ENCODE results near the gene DIS3L2. TPM values are rescaled to one million over a fixed set of nuclear protein-coding genes. Genes with fewer than 3 reads are reported as not detected.

DIS3L2 gene
- total RNA-seq, 1 donor from 2014 or later = 46.5 TPM

DNA sequence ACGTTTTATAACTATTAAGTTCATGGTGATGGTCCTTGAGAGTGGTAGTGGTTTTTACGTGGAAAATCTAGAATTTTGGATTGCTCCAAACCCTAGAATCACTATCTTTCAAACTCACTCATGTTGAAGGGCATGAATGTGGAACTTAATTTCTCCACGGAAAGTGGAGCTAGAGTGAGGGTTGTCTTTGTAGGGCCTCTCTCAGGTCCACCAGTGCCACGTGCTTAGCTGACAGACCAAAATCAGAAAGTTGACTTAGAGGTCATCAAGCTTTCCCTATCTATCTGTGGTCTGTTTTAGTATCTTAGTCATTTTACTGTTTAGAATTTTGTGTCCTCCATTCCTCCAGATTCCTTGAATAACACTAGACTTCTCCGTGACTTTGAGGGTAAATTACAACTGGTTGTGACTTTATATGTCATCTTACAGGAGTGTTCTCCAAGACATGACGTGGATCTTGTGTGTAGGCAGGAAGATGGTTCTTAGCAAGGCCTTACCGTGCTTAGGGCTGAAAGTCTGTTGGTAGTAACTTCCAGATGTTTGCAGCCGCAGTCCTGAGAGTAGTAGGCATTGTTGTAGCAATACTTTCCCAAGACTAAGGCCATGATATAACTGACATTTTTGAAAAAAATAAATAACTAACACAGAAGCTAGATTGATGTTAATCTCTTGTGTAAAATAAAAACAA is 26.8 kb downstream of the DIS3L2 start:
- intact Hi-C loops (cut with DNase I) = no loop called here
- DNase-seq (ENCODE audit: low spot score) = no peak
- no peak for ATAC-seq

DNA sequence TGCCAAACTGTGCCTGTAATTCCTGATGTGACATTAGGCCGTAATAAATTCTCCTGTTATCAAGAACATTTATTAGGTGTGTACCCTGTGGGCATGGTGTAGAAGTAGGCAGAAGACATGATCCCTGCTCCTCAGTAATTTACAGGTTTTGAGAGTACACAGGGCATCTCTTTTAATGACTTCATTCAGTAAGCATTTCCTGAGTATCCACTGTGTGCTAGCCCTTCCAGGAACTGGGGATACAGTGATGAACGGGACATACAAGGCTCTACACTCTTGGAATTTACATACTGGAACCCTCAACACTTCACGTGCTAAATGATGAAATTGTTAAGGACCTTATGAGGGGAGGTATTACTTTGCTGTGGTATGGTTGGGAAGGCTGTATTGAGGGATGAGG is 30.2 kb downstream of the DIS3L2 start:
- no peak for DNase-seq (ENCODE audit: low spot score)
- intact Hi-C loops (cut with DNase I) = no loop called here
- ATAC-seq = no peak

DNA sequence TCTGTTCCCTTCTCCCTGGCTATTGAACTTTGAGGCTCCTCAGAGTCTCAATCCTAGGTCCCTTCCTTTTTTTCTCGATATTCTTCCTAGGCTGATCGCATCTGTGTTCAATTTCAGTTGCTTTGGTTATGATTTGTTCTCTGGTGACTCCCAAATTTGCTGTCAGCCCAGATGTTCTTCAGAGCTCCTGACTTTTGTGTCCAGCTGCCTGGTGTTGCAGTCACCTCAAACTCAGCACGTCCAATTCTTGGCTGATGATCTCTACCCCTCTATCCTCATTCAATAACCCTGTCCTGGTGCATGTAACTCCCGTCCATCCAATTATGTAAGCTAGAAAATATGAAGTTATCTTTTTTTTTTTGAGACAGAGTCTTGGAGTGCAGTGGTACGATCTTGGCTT is 31.4 kb downstream of the DIS3L2 start:
- no peak for DNase-seq (ENCODE audit: low spot score)
- intact Hi-C loops (cut with DNase I) = no loop called here
- ATAC-seq = no peak

DNA sequence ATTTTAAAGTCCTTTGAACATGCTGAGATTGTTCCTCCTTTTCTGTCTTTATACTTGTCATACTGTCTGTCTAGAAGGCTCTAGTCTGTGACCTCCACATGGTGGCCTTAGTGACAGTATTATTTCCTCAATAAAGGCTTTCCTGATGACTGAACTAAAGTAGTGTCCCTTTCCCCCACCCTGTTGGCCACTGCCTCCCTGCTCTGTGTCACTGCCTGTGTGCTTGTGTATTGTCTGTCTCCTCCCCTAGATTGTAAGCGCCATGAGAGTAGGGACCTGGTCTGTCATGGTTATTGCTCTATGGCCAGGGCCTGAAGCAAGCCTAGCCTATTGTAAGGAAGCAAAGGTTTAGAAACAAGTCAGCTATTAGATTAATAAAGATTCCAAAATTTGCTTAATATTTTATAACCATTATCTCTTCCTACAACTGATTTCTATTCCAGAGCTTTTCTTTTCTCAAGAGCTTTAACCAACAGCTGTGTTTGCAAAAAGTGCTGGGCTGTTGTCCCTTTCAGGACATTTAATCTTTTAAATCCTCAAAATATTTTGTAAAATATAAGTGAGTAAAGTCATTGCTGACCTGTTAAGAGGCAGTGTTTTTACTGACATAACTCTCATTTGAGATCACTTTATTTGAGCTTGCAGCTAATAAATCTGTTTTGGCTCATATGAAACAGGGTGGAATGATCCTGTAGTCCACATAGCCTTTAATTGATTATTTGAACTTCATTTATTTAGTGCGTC is 35.5 kb downstream of the DIS3L2 start:
- DNase-seq (ENCODE audit: low spot score) (no peak), ATAC-seq (no peak)
- intact Hi-C loops (cut with DNase I) = no loop called here

DNA sequence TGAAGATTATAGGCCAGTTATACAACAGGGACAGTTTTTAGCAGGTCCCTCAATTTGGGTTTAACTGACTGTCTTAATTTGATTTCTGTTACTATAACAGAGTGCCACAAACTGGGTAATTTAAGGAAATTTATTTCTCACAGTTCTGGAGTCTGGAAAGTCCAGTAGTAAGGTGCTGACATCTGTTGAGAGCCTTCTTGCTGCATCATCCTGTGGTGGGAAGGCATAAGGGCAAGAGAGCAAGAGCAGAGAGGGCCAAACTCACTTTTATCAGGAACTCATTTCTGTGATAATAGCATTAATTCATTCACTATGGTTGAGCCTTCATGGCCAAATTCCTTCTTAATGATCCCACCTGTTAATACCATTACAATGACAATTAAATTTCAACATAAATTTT is 36.5 kb downstream of the DIS3L2 start:
- DNase-seq (ENCODE audit: low spot score) (no peak), ATAC-seq (no peak)
- intact Hi-C loops (cut with DNase I) = no loop called here

DNA sequence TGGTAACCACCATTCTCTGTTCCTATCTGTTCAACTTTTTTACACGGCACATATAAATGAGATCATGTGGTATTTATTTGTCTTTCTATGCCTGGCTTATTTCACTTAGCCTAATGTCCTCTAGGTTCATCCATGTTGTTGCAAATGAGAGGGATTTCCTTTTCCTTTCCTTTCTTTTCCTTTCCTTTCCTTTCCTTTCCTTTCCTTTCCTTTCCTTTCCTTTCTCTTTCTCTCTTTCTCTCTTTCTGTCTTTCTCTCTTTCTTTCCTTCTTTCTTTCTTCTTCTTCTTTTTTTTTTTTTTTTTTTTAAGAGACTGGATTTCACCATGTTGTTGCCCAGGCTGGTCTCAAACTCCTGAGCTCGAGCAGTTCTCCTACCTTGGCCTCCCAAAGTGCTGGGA is 38.9 kb downstream of the DIS3L2 start:
- ATAC-seq = no peak
- DNase-seq (ENCODE audit: low spot score) = no peak
- intact Hi-C loops (cut with DNase I) = no loop called here

DNA sequence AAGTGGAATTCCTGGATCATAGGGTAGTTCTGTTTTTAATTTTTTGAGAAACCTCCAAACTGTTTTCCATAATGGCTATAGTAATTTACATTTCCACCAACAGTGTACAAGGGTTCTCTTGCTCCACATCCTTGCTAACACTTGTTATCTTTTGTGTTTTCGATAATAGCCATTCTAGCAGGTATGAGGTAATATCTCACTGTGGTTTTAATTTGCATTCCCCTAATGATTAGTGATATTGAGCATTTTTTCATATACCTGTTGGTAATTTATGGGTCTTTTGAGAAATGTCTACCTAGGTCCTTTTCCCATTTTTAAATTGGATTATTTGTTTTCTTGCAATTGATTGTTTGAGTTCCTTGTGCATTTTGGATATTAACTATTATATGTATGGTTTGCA is 39.6 kb downstream of the DIS3L2 start:
- intact Hi-C loops (cut with DNase I) = no loop called here

DNA sequence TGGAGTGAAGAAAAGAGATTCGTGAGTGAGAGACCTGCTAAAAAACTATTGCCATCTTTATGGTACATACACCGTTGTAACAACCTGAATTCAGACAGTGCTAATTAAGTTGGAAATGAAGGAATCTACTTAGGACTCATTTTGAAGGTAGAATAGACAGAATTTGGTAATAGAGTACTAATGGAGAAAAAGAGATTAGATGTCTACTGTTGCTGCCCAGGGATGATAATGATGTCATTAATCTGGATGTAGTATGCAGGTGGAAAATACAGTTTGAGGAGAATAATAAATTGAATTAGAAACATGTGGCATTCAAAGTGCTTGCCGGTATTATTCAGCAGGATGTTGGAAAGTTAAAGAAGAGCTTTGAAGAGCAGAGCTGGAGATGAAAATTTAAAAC is 44.7 kb downstream of the DIS3L2 start:
- intact Hi-C loops (cut with DNase I) = no loop called here
- DNase-seq (ENCODE audit: low spot score) (no peak), ATAC-seq (no peak)

More for the DNA sequence above, 39.6 kb downstream of the DIS3L2 start:
- DNase-seq (ENCODE audit: low spot score) = no peak
- no peak for ATAC-seq

DNA sequence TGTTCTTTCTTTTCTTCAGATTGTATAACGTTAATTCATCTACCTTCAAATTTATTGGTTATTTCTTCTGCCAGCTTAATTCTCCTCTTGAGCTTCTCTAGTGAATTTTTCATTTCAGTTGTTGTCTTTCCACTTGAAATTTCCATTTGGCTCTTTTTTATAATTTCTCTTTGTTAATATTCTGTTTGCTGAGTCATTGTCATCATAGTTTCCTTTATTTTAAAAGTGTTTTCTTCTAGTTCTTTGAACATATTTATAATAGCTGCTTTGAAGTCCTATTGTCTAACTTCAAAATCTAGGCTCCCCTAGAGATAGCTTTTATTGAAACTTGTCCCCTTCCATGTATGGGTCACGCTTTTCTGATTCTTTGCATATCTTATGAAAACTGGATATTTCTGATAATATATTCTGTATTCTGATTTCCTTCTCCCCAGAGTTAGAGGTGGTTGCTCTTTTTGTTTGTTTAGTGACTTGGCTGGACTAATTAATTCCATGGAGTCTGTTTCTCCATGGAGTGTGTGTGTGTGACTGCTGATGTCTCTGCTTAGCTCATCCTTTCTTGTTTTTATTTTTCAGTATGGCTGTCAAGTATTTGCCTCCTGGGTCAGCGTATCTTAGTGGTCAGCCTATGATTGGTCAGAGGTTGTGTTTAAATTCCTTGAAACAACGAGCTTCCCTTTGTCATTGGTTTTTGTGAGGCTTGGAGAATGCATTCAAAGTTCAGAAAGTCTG is 47.6 kb downstream of the DIS3L2 start:
- no peak for DNase-seq (ENCODE audit: low spot score)
- ATAC-seq = no peak
- intact Hi-C loops (cut with DNase I) = no loop called here

DNA sequence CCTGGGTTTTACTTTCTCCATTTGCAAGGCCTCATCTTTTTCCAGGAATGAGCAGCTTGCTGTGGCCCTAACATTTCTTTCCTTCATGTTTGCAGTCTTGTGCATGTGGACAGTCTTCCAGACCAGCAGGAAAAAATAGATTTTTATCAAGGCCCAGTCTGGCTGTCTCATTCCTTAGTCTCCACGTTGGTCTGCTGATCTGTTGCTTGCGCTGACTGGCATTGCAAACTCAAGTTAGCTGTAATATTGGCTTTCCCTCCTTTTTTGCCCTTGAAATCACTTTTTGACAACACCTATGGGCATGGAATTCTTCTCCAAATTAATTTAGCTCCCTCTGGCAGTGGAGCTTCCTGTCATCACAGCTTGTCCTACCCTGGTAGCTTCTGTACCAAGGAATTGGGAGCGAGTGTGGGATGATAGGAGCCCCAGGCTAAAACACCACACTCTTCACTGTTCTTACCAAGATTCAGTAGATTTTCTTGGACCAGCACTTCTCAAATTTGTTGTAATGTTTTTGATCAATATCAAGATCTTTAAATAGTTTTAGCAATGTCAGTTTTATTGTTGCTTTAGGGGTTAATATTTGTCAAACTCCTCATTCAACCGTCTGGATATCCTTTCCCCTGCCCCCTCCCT is 48.2 kb downstream of the DIS3L2 start:
- DNase-seq (ENCODE audit: low spot score) (no peak), ATAC-seq (no peak)
- intact Hi-C loops (cut with DNase I) = no loop called here

DNA sequence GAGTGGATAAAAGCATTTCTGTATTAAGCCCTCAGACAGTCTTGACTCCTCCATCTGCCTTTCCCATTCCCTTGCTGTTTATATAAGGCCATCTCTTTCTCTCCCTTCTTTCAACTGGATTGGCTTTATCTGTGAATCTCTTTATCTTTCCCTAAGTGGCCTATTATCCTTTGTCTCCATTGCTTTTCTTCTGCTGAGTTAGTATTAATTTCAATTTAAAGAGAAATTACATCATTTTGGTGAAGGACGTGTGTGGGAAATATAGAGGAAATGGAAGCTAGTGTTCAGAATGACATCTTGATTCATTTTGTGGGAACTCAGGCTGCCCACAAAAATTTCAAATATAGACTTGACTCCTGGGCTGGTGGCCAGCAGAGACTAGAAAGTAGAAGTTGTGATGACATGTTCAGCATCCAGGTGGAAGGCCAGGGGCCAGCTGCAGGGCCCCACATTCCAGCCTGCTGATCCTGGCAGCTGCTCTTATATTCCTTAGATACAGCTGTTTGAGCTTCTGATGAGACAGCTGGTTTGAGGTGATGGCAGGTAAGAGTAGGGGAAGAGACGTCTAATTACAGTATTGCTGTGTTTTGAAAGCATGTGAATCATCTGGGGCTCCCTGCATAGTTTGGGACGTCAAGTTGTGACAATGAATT is 52.3 kb downstream of the DIS3L2 start:
- DNase-seq (ENCODE audit: low spot score) = no peak
- ATAC-seq = no peak
- intact Hi-C loops (cut with DNase I) = no loop called here

DNA sequence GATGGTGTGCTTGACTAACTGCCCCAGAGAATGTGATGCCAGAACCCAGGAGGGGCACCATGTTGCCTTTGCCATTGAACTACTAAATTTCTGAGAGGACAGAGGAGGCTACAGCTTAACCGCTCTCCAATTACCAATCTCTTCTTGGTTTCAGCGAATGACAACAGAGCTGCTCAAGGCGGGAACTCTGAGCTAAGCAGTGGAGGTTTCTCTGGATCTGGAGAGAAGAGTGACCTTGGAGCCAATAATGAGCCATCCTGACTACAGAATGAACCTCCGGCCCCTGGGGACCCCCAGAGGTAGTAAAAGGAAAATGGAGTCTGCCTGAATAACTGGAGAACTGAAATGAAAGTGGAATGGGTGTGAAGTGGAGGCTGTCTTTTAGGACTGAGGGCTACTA is 53.2 kb downstream of the DIS3L2 start:
- DNase-seq (ENCODE audit: low spot score) = no peak

DNA sequence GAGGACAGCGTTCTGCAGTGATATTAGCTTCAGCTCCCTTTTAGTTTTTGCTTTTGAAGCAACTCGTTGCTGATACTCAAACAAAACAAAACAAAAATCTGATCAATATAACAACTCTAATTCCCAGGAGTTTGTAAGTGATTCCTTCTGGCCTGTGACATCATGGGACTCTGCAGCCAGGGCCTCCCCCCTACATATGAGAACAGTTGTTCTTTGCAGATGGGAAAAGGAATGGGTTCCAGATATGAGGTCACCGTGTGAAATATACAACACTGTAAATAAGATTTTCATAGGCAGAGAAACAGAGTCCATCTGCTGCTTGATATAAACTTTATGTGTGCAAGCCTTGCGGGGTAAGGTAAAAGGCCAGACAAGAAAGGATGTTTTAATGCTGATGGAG is 56.7 kb downstream of the DIS3L2 start:
- intact Hi-C loops (cut with DNase I) = no loop called here
- ATAC-seq (no peak), DNase-seq (ENCODE audit: low spot score) (no peak)

More for the DNA sequence above, 53.2 kb downstream of the DIS3L2 start:
- no peak for ATAC-seq
- intact Hi-C loops (cut with DNase I) = no loop called here

DNA sequence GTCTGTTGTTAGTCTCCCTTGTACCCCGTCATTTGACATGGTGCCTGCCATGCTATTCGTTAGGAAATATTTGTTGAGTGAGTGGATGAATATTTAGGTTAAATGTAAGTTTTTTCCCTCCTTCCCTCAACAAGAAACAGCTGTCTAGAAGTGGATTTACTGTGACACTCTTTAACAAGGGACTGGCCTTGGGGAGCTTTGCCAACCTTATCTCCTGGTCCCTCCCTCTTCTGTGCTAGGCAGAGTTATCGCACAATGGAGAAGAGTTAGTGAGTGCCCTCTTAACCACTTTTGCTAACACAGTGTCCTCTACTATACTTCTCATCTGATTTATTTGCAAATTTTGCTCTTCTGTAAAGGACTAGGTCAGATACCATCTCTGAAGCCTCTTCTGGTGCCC is 61.2 kb downstream of the DIS3L2 start:
- DNase-seq (ENCODE audit: low spot score) = no peak
- no peak for ATAC-seq
- intact Hi-C loops (cut with DNase I) = no loop called here

DNA sequence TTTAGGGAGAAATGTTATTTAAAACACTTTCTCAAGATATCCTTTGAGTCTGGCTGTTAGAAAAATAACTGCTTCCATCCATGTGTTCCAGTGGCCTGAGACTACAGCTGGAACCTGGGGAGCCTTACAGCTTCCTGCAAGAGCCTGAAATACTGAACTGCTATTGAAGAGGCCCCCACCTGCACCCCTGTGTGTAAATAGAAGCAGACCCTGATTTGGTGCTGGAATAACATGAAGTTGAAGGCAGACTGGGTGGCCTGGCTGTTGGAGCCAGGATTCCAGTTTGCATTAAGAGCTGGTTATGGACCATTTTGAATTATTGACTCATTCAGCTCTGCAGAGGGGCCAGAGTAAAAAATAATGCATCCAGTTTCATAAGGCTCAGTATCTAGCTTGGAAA is 61.9 kb downstream of the DIS3L2 start:
- ATAC-seq (no peak), DNase-seq (ENCODE audit: low spot score) (no peak)
- intact Hi-C loops (cut with DNase I) = no loop called here

DNA sequence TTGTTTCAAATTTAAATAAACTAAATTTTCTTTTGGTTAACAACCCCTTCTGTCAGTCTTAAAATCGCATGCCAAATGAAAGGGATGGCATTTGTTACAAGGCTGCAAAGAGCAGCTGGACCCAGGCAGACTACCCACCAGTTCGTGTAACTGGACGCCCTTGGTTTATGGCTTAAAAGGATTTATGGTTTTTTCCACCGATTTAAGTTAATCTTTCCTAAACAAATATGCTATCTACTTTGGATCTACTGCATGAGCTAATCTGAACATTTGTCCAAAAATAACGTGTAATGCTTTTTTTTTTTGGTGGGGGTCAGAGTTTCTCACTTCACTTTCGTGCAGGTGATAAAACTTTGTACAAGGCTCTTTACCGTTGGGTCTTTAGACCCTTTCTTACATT is 62.9 kb downstream of the DIS3L2 start:
- ATAC-seq (no peak), DNase-seq (ENCODE audit: low spot score) (no peak)
- intact Hi-C loops (cut with DNase I) = no loop called here

DNA sequence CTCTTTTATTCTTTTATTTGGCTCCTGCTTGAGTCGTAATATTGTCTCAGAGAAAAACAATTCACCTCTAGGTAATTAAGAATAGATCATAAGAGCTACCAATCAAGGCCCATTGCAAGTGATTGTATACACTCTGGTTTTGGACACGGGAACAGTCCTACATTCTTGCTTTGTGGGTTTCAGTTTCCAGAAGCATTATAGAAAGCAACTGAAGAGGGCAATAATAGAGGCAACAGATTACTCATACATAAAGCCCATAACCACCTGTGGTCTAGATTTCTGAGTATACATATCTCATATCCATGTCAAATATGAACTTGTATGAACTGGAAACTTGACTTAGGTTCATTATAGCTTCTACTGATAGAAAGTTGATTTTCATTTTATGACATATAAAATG is 65.4 kb downstream of the DIS3L2 start:
- intact Hi-C loops (cut with DNase I) = no loop called here
- DNase-seq (ENCODE audit: low spot score) = no peak
- ATAC-seq = no peak

DNA sequence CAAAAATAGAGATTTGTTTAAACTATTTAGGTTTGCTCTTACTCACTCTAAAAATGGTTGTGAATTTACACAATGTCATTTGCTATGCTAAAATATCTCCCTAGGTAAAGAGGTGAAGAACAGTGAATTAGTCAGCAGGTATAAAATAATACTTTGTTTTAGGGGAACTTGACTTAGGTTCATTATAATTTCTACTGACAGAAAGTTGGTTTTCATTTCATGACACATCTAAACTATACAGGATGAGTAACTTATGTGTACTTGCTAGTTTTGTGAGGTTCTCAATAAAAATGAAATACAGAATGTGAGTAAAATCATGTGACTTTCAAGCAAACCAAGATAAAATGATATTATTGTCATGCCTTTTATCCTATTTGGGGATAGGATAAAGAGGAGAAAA is 66.0 kb downstream of the DIS3L2 start:
- ATAC-seq (no peak), DNase-seq (ENCODE audit: low spot score) (no peak)
- intact Hi-C loops (cut with DNase I) = no loop called here

DNA sequence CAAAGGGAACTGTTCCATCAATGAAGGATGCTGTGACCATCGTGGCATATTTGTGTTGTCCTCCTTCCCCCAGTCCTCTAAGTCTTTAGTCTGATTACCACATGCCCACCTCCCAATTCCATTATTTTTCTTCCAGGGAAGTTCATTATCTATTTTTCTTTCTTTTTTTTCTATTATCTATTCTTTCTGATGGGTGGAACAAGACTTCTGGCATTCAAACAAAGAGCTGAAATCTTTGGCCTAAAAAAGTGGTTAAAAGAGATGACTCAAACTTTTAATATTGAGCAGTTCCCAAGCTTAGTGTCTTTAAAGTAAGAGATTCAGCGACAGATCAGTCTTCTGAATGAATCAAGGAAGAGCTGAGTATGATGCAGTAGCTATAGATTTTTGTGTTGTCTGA is 66.6 kb downstream of the DIS3L2 start:
- DNase-seq (ENCODE audit: low spot score) (no peak), ATAC-seq (no peak)
- intact Hi-C loops (cut with DNase I) = no loop called here
